OCI-LY7 (cell line): Measurements from ENCODE around the gene MECR. TPM values are rescaled to one million over a fixed set of nuclear protein-coding genes. Genes with fewer than 3 reads are reported as not detected.
A peak's percentile ranks its signal among the peaks of the same experiment; 100 is the strongest.

Experiments
- BruUV-seq: library from RNA; stranded (reverse); fragments of 400-500 nt; replicated peaks from 2 replicates; lab custom pipeline; 2021; lab: Mats Ljungman, UMichigan
- CTCF ChIA-PET: fragments of 300-600 bp; sonication (Branson Sonifier 250); formaldehyde crosslinking; loops from one replicate; lab custom pipeline; 2022; ENCODE audit warnings: antibody characterized with exemption; ENCODE audit not compliant: unreplicated experiment; lab: Charles Lee
- POLR2A ChIA-PET: fragments of 300-600 bp; sonication (Branson Sonifier 250); formaldehyde crosslinking; loops from one replicate; lab custom pipeline; 2022; ENCODE audit warnings: antibody characterized with exemption; lab: Charles Lee
- DNase-seq: peaks from one replicate; pipeline ENCODE4 v3.0.0-alpha.2; 2015; ENCODE audit warnings: low spot score
- H2AFZ ChIP-seq: fragments of 200-600 bp; sonication (generic), shearing (Covaris generic); 2 replicates; pipeline ENCODE4 v1.6.1; 2014; ENCODE audit warnings: mild to moderate bottlenecking, antibody characterized with exemption, low read length, moderate library complexity
- H3K27ac ChIP-seq: fragments of 200-600 bp; sonication (generic); 2 replicates; pipeline ENCODE4 v1.5.1; 2014; ENCODE audit warnings: mixed run types, low read depth, mild to moderate bottlenecking, moderate library complexity, low read length, inconsistent platforms; ENCODE audit not compliant: poor library complexity, severe bottlenecking
- H3K36me3 ChIP-seq: fragments of 200-600 bp; sonication (generic); 2 replicates; pipeline ENCODE4 v1.6.1; 2014; ENCODE audit warnings: mild to moderate bottlenecking, antibody characterized with exemption, low read length, moderate library complexity, mixed read lengths; ENCODE audit not compliant: insufficient read depth
- H3K4me1 ChIP-seq: fragments of 200-600 bp; sonication (generic); 2 replicates; pipeline ENCODE4 v1.5.1; 2014; ENCODE audit warnings: mild to moderate bottlenecking, low read length; ENCODE audit not compliant: insufficient read depth, poor library complexity, severe bottlenecking
- H3K4me2 ChIP-seq: fragments of 200-600 bp; sonication (generic); 2 replicates; pipeline ENCODE4 v1.6.1; 2014; ENCODE audit warnings: mild to moderate bottlenecking, low read length
- H3K4me3 ChIP-seq: fragments of 200-600 bp; sonication (generic); 2 replicates; pipeline ENCODE4 v1.5.1; 2014; ENCODE audit warnings: mild to moderate bottlenecking, low read depth, low read length; ENCODE audit not compliant: poor library complexity, severe bottlenecking
- H3K79me2 ChIP-seq: fragments of 200-600 bp; sonication (generic); 2 replicates; pipeline ENCODE4 v1.6.1; 2016; ENCODE audit warnings: low read depth, mild to moderate bottlenecking, low read length, moderate library complexity, mixed read lengths; ENCODE audit not compliant: insufficient read depth
- H3K9me2 ChIP-seq: fragments of 200-600 bp; sonication (generic); 2 replicates; pipeline ENCODE4 v1.6.1; 2016; ENCODE audit warnings: mild to moderate bottlenecking, low read length, mixed read lengths; ENCODE audit not compliant: insufficient read depth
- H3K9me3 ChIP-seq: fragments of 200-600 bp; sonication (generic); 2 replicates; pipeline ENCODE4 v1.6.1; 2014; ENCODE audit warnings: mild to moderate bottlenecking, mixed run types, low read length, mixed read lengths
- H4K20me1 ChIP-seq: fragments of 200-600 bp; sonication (generic); 2 replicates; pipeline ENCODE4 v1.6.1; 2014; ENCODE audit warnings: mild to moderate bottlenecking, antibody characterized with exemption, low read length, moderate library complexity, mixed read lengths; ENCODE audit not compliant: insufficient read depth
- CTCF ChIP-seq: fragments of 200-600 bp; sonication (generic); conservative IDR thresholded peaks from 2 replicates; pipeline ENCODE4 v1.5.1; 2014; ENCODE audit warnings: mild to moderate bottlenecking, antibody characterized with exemption, low read length, moderate library complexity, mixed read lengths
- EZH2phosphoT487 ChIP-seq: fragments of 200-600 bp; sonication (generic); IDR thresholded peaks from 2 replicates; pipeline ENCODE4 v1.6.1; 2018; ENCODE audit warnings: low read depth, borderline replicate concordance, mild to moderate bottlenecking, mixed run types, antibody characterized with exemption, low read length, moderate library complexity, mixed read lengths
- intact Hi-C: fragments of 100-400 bp; cut with micrococcal nuclease; formaldehyde crosslinking; loops from one replicate; pipeline ENCODE4 v1.10.0; 2022; ENCODE audit not compliant: unreplicated experiment
- total RNA-seq, 2 experiments: library from RNA; depleted of rRNA in 1 of 2; stranded (reverse); fragments of >200 nt in 1 of 2; shearing (Covaris generic) in 1 of 2; gene quantifications; 2 replicates each; pipeline ENCODE4 v1.2.3, GENCODE V29; 2014 to 2022

MECR gene
- total RNA-seq, 2 experiments from 2014 or later = 33.3 to 33.5 TPM

- intact Hi-C loops = no loop called here
- no peak for TF ChIP-seq CTCF
- TF ChIP-seq EZH2phosphoT487 = no peak
- Histone ChIP-seq H3K27ac (no peak overlapping the region), H3K4me2 (no peak overlapping the region), H3K9me2 (no peaks in the 10 kb centered on the region), H3K9me3 (no peaks in the 10 kb centered on the region), H3K4me3 (no peak overlapping the region), H3K4me1 (no peaks in the 10 kb centered on the region), H4K20me1 (no peaks in the 10 kb centered on the region), H2AFZ (no peak overlapping the region), H3K36me3 (no peaks in the 10 kb centered on the region), H3K79me2 (no peaks in the 10 kb centered on the region)
- no peak for DNase-seq
- ChIA-PET POLR2A (no interaction called here), CTCF (no interaction called here)
- BruUV-seq = no TSS peak
These were observed 17.0 kb upstream of the MECR start for GRCh38 chr1:29247571-29248273.

- H3K9me3 ChIP-seq = no peaks in the 10 kb centered on the region
- no peak overlapping the region for H3K4me3 ChIP-seq
- no peak for DNase-seq
- H3K4me1 ChIP-seq = no peaks in the 10 kb centered on the region
- no peak overlapping the region for H3K4me2 ChIP-seq
- H3K27ac ChIP-seq = no peak overlapping the region
- H3K36me3 ChIP-seq = no peaks in the 10 kb centered on the region
- TF ChIP-seq CTCF (no peak), EZH2phosphoT487 (no peak)
- no peaks in the 10 kb centered on the region for H4K20me1 ChIP-seq
- no peak overlapping the region for H2AFZ ChIP-seq
- ChIA-PET POLR2A (no interaction called here), CTCF (no interaction called here)
- H3K9me2 ChIP-seq = no peaks in the 10 kb centered on the region
- intact Hi-C loops = no loop called here
- BruUV-seq = no TSS peak
- no peaks in the 10 kb centered on the region for H3K79me2 ChIP-seq
These were observed 16.3 kb upstream of the MECR start for GRCh38 chr1:29247044-29247443.

GRCh38 chr1:29245876-29246275, 15.1 kb upstream of the MECR start:
- intact Hi-C loops = no loop called here
- Histone ChIP-seq H3K4me3 (no peak overlapping the region), H3K36me3 (no peaks in the 10 kb centered on the region), H3K9me3 (no peaks in the 10 kb centered on the region), H3K4me2 (no peak overlapping the region), H3K27ac (no peak overlapping the region), H3K79me2 (no peaks in the 10 kb centered on the region), H3K9me2 (no peaks in the 10 kb centered on the region), H4K20me1 (no peaks in the 10 kb centered on the region), H2AFZ (no peak overlapping the region), H3K4me1 (no peaks in the 10 kb centered on the region)
- POLR2A ChIA-PET = no interaction called here
- TF ChIP-seq EZH2phosphoT487 (no peak), CTCF (peak; percentile 55)
- CTCF ChIA-PET = interaction anchor here (0.6 kb wide), 1 partner anchor 1462 kb away, joined by 3 read pairs; no protein-coding TSS in a partner anchor
- DNase-seq = peak; percentile 17
- no TSS peak for BruUV-seq
